Gastrocnemius medialis (tissue), 4 donors: ENCODE measurements around the gene MMP2.

Source experiments
- POLR2A ChIP-seq, 2 donors: fragments of 450-650 bp; IDR thresholded peaks; one replicate each; pipeline ENCODE4 v1.6.1; 2017; ENCODE audit warnings: antibody characterized with exemption in 2 of 2, mild to moderate bottlenecking in 2 of 2, moderate library complexity in 2 of 2
- TF ChIP-seq, protein P1 (sequence below), 5 experiments: fragments of 450-650 bp in 3 of 5; fragments of 200-600 bp in 2 of 5; sonication (generic) in 2 of 5; IDR thresholded peaks in 4 of 5; conservative IDR thresholded peaks in 1 of 5; 1 replicate in 4 of 5; 2 replicates in 1 of 5; pipeline ENCODE4 v1.5.1; 2016 to 2019; ENCODE audit warnings: antibody characterized with exemption in 5 of 5, mild to moderate bottlenecking in 3 of 5, moderate library complexity in 3 of 5

DNA sequence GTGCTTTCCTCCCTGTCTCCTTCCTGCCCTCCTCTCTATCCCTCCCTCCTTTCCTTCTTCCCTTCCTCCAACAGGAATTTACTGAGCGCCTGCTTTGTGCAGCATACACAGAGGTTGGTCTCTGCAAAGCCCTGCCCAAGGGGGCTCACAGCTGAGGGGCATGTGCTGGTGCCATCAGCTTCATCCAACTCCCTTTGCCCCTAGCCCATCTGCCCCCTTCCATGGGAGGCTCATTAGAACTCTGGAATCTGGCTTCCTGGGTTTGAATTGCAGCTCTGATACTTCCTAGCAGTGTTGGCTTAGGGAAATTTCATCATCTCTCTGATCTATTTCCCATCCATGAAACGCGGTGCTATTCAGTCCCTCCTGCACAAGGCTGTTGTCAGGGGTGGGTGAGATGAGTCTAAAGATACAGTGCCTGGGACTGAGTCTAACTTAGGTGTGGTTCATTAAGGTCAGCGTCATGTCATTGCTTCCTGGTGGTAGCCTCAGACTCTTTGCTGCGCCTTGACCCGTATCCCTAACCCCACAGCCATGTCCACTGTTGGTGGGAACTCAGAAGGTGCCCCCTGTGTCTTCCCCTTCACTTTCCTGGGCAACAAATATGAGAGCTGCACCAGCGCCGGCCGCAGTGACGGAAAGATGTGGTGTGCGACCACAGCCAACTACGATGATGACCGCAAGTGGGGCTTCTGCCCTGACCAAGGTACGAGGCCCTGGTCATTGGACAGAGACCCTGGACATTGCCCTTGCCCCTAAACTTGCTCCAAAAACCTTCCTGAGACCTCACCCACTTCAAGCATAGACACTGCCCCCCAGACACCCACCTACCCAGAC lies 10.3 kb downstream of the MMP2 start:
- TF ChIP-seq, protein P1, sequence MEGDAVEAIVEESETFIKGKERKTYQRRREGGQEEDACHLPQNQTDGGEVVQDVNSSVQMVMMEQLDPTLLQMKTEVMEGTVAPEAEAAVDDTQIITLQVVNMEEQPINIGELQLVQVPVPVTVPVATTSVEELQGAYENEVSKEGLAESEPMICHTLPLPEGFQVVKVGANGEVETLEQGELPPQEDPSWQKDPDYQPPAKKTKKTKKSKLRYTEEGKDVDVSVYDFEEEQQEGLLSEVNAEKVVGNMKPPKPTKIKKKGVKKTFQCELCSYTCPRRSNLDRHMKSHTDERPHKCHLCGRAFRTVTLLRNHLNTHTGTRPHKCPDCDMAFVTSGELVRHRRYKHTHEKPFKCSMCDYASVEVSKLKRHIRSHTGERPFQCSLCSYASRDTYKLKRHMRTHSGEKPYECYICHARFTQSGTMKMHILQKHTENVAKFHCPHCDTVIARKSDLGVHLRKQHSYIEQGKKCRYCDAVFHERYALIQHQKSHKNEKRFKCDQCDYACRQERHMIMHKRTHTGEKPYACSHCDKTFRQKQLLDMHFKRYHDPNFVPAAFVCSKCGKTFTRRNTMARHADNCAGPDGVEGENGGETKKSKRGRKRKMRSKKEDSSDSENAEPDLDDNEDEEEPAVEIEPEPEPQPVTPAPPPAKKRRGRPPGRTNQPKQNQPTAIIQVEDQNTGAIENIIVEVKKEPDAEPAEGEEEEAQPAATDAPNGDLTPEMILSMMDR (IDR thresholded peaks at IDR 0.05 in 4 of 5, conservative IDR thresholded peaks at IDR 0.05 in 1 of 5), result no peak
- no peak for TF ChIP-seq POLR2A (IDR thresholded peaks at IDR 0.05)
